MCF 10A (cell line): ENCODE measurements around the gene MC3R. TPM values are rescaled to one million over a fixed set of nuclear protein-coding genes. Genes with fewer than 3 reads are reported as not detected.

Experiments used
- BruUV-seq: library from RNA; stranded (reverse); fragments of 400-500 nt; replicated peaks from 2 replicates; lab custom pipeline; 2021; lab: Mats Ljungman, UMichigan
- CTCF ChIA-PET: fragments of 300-600 bp; sonication (Branson Sonifier 250); formaldehyde crosslinking; extraction: SDS; loops from one replicate; lab custom pipeline; 2021; ENCODE audit warnings: antibody characterized with exemption, inconsistent platforms; lab: Yijun Ruan, JAX
- POLR2A ChIA-PET: fragments of 300-600, 350-650 bp; sonication (Branson Sonifier 250); formaldehyde crosslinking; extraction: SDS; loops from one replicate; lab custom pipeline; 2020; ENCODE audit warnings: antibody characterized with exemption, inconsistent platforms; lab: Yijun Ruan, JAX
- DNase-seq: peaks from one replicate; pipeline ENCODE4 v3.0.0-alpha.2; 2018; ENCODE audit not compliant: unreplicated experiment
- H3K27ac Mint-ChIP-seq: one replicate; pipeline ENCODE4 v1.8.0; 2022; ENCODE audit warnings: mild to moderate bottlenecking, low read depth, mixed read lengths; ENCODE audit not compliant: unreplicated experiment
- H3K27me3 Mint-ChIP-seq: one replicate; pipeline ENCODE4 v1.8.0; 2022; ENCODE audit warnings: mixed read lengths; ENCODE audit not compliant: insufficient read depth, unreplicated experiment
- H3K36me3 Mint-ChIP-seq: one replicate; pipeline ENCODE4 v1.8.0; 2022; ENCODE audit warnings: mild to moderate bottlenecking, moderate library complexity, mixed read lengths; ENCODE audit not compliant: insufficient read depth, unreplicated experiment
- H3K4me1 Mint-ChIP-seq: one replicate; pipeline ENCODE4 v1.8.0; 2022; ENCODE audit warnings: mixed read lengths; ENCODE audit not compliant: insufficient read depth, unreplicated experiment
- H3K4me3 Mint-ChIP-seq: one replicate; pipeline ENCODE4 v1.8.0; 2022; ENCODE audit warnings: mild to moderate bottlenecking, moderate library complexity, mixed read lengths; ENCODE audit not compliant: unreplicated experiment
- H3K9me3 Mint-ChIP-seq: one replicate; pipeline ENCODE4 v1.8.0; 2022; ENCODE audit warnings: mixed read lengths; ENCODE audit not compliant: unreplicated experiment
- CTCF ChIP-seq: fragments of 200-600 bp; IDR thresholded peaks from one replicate; pipeline ENCODE4 v1.8.0; 2022; ENCODE audit warnings: antibody characterized with exemption, mild to moderate bottlenecking; ENCODE audit not compliant: unreplicated experiment
- intact Hi-C: fragments of 100-400 bp; cut with micrococcal nuclease; formaldehyde crosslinking; loops from 2 replicates; pipeline ENCODE4 v1.14.1; 2022
- total RNA-seq: library from RNA; stranded (reverse); gene quantifications from 2 replicates; pipeline ENCODE4 v1.2.3, GENCODE V29; 2022

Gene MC3R
- total RNA-seq, 1 experiment from 2014 or later: not detected

- no peak for TF ChIP-seq CTCF
- Mint-ChIP-seq H3K9me3 (no peaks in the 10 kb centered on the region), H3K4me1 (peaks cover 21% of the 10 kb centered on the region), H3K27ac (no peak overlapping the region), H3K36me3 (peaks cover 6% of the 10 kb centered on the region), H3K27me3 (peaks cover 46% of the 10 kb centered on the region), H3K4me3 (no peak overlapping the region)
- no TSS peak for BruUV-seq
- intact Hi-C loops: loop anchor here (1.0 to 5.0 kb wide), 2 partner anchors 48 to 63 kb away; no protein-coding TSS in a partner anchor
- POLR2A ChIA-PET: interaction anchor here (0.6 to 1.0 kb wide), 2 partner anchors 109 to 134 kb away, joined by 3 read pairs; partner anchors contain the start of gene FAM210B
- CTCF ChIA-PET: interaction anchor here (1.0 to 4.5 kb wide), 5 partner anchors 12 to 208 kb away, joined by 3 to 33 read pairs (median 3); no protein-coding TSS in a partner anchor
- DNase-seq: no peak
Observed at GRCh38 chr20:56249956-56250355, 1.4 kb downstream of the MC3R start.

- no peak for TF ChIP-seq CTCF
- H3K27ac Mint-ChIP-seq: no peak overlapping the region
- H3K36me3 Mint-ChIP-seq: peaks cover 6% of the 10 kb centered on the region
- intact Hi-C loops: no loop called here
- DNase-seq: no peak
- H3K9me3 Mint-ChIP-seq: no peaks in the 10 kb centered on the region
- ChIA-PET POLR2A (interaction anchor here (0.8 to 1.5 kb wide), 3 partner anchors 20 to 211 kb away, joined by 3 read pairs; partner anchors contain the start of gene RTF2), CTCF (interaction anchor here (0.8 to 9.5 kb wide), 4 partner anchors 11 to 87 kb away, joined by 3 to 85 read pairs (median 8); partner anchors contain the start of gene MC3R)
- BruUV-seq: no TSS peak
- H3K4me1 Mint-ChIP-seq: peaks cover 7% of the 10 kb centered on the region
- no peak overlapping the region for H3K4me3 Mint-ChIP-seq
- H3K27me3 Mint-ChIP-seq: peaks cover 17% of the 10 kb centered on the region
Observed at GRCh38 chr20:56257604-56258003, 9.1 kb downstream of the MC3R start.

- BruUV-seq: no TSS peak
- no peak for TF ChIP-seq CTCF
- H3K36me3 Mint-ChIP-seq: no peaks in the 10 kb centered on the region
- peaks cover 23% of the 10 kb centered on the region for H3K27me3 Mint-ChIP-seq
- H3K4me3 Mint-ChIP-seq: no peak overlapping the region
- no peak overlapping the region for H3K27ac Mint-ChIP-seq
- H3K9me3 Mint-ChIP-seq: no peaks in the 10 kb centered on the region
- peaks cover 7% of the 10 kb centered on the region for H3K4me1 Mint-ChIP-seq
- no peak for DNase-seq
- intact Hi-C loops: no loop called here
- POLR2A ChIA-PET: interaction anchor here (0.6 kb wide), 1 partner anchor 23 kb away, joined by 5 read pairs; no protein-coding TSS in a partner anchor
- CTCF ChIA-PET: interaction anchor here (0.9 to 9.5 kb wide), 2 partner anchors 14 to 99 kb away, joined by 4 to 85 read pairs; partner anchors contain the start of genes FAM210B and MC3R
Observed at GRCh38 chr20:56259948-56260347, 11.4 kb downstream of the MC3R start.

- no peaks in the 10 kb centered on the region for H3K9me3 Mint-ChIP-seq
- intact Hi-C loops: no loop called here
Observed at GRCh38 chr20:56268536-56268935, 20.0 kb downstream of the MC3R start.

More at GRCh38 chr20:56268536-56268935, 20.0 kb downstream of the MC3R start:
- POLR2A ChIA-PET: no interaction called here
- Mint-ChIP-seq H3K4me3 (no peak overlapping the region), H3K27me3 (peaks cover 75% of the 10 kb centered on the region), H3K4me1 (no peaks in the 10 kb centered on the region), H3K27ac (no peak overlapping the region), H3K36me3 (no peaks in the 10 kb centered on the region)
- no peak for DNase-seq
- CTCF ChIA-PET: interaction anchor here (1.4 kb wide), 2 partner anchors 16 to 20 kb away, joined by 3 to 6 read pairs; partner anchors contain the start of gene MC3R
- no TSS peak for BruUV-seq
- TF ChIP-seq CTCF: no peak
